SU-DHL-6 (cell line): ENCODE data around the gene CASS4.

Source experiments
- CTCF ChIP-seq: fragments of 200-600 bp; sonication (generic); IDR thresholded peaks from one replicate; pipeline ENCODE4 v1.5.1; 2017; ENCODE audit warnings: antibody characterized with exemption, mild to moderate bottlenecking, low read length, moderate library complexity; ENCODE audit not compliant: insufficient read depth, poor library complexity, severe bottlenecking
- EZH2phosphoT487 ChIP-seq: fragments of 200-600 bp; sonication (generic), shearing (Covaris generic); conservative IDR thresholded peaks from 2 replicates; pipeline ENCODE4 v1.6.1; 2018; ENCODE audit warnings: mild to moderate bottlenecking, antibody characterized with exemption, low read length, moderate library complexity, mixed read lengths

- TF ChIP-seq CTCF, result no peak
- TF ChIP-seq EZH2phosphoT487, result no peak
These were observed 31.7 kb upstream of the CASS4 start for GRCh38 chr20:56380375-56380774.
